ENCODE data around the gene ARSK.
A peak's percentile ranks its signal among the peaks of the same experiment; 100 is the strongest.

The ARSK gene

GRCh38 chr5:95564450-95564849 lies 9.5 kb downstream of the ARSK start:
- DNase-seq (ENCODE audit: low read depth in 2 of 2) = no peak

GRCh38 chr5:95565280-95565920 lies 10.5 kb downstream of the ARSK start:
- no peak for DNase-seq (ENCODE audit: low read depth in 2 of 2)

- no peak for DNase-seq (ENCODE audit: low read depth in 2 of 2)
These were observed 17.1 kb downstream of the ARSK start for GRCh38 chr5:95572016-95572415.

DNA sequence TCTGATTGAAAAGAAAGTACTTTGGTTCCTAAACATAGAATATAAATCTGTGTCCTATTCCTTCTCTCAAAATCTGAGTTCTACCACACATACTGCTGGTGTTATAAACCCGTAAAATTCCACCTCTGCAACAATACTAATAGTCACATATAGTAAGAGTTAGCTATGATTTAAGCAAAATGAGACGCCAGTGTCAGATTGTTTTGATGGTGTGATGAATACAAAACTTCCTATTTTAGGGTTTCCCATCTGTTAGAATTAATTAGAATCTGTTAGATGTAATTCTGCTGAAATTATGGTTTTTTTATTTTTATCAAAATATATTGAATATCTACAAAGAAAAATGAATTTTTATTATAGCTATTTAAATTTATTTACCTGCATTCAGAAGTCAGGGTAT lies 26.7 kb downstream of the ARSK start:
- DNase-seq (ENCODE audit: low read depth in 2 of 2) = no peak

DNA sequence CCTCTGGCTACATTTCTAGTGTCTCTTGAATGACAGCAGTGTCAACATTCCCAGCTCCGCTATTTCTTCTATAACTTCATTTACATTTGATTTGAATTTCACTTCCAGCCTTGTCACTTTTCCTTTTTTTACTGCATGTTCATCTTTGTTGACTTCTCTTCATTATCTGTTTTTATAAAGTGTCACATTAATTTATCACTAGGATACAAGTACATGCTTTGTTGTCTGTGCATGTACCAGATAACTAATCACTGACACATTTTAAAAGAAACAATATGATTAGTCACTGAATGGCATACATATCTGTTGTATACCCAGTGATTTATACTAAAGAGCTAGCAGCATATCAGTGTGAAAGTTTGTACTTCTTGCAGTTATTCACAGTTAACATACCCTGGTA lies 29.1 kb downstream of the ARSK start:
- no peak for DNase-seq (ENCODE audit: low read depth in 2 of 2)

- DNase-seq (ENCODE audit: low read depth in 2 of 2) = no peak
These were observed 36.0 kb downstream of the ARSK start for GRCh38 chr5:95590880-95591279.

- no peak for DNase-seq (ENCODE audit: low read depth in 2 of 2)
These were observed 36.6 kb downstream of the ARSK start for GRCh38 chr5:95591490-95591901.

DNA sequence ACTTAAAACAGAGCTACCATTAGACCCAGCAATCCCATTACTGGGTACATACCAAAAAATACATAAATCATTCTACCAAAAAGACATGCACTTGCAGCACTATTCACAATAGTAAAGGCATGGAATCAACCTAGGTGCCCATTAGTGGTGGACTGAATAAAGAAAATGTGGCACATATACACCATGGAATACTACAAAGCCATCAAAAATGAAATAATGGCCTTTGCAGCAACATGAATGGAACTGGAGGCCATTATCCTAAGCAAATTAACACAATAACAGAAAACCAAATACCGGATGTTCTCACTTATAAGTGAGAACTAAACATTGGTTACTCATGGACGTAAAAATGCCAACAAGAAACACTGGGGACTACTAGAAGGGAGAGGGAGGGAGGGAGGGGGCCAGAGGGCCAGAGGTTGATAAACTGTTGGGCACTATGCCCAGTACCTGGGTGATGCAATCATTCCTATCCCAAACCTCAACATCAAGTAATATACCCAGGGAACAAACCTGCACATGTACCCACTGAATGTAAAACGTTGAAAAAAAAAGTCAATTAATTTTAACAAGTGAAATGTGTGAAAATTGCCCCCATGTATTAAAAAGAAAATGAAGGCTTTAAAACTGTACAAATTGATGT lies 40.5 kb downstream of the ARSK start:
- DNase-seq (ENCODE audit: low read depth in 2 of 2) = no peak

DNA sequence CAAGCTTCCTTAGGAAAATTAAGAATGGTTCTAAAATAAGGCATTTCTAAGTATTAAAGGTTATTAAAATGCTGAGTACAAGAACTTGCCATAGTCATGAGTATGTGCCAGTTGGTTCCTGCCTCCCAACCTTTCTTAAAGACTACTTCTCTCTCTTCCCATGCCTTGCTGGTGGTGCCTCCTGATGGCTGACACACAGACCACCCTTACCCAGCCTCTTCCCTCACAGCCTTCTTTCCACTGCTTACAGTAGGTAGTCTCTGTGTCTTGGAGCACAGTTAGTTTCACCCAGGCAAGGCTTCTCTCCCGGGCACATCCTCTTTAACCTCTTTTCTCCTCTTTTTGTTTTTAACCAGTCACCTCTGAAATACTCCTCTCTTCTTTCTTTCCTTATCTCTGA lies 44.4 kb downstream of the ARSK start:
- DNase-seq (ENCODE audit: low read depth in 2 of 2) = no peak

- DNase-seq (ENCODE audit: low read depth in 2 of 2) = no peak
These were observed 45.7 kb downstream of the ARSK start for GRCh38 chr5:95600557-95600956.

- no peak for DNase-seq (ENCODE audit: low read depth in 2 of 2)
These were observed 50.9 kb downstream of the ARSK start for GRCh38 chr5:95605786-95606185.

DNA sequence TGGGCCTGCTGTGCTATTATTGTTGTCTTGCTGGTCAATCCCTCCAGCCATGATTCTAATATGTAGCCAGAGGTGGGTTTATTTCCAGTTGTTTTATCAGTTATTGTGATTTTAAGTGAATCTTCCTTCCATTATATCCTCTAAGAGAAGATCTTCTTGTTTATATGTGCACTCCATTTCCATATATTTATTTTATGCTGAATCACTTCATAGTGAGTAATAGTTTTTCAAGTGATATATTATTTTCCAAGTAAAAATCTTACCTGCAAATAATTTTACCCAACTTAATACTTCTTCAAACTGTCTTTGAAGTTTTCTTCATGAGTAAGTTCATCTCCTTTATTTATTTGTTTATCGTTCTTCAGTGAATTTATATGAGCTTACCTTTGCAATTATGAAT lies 51.5 kb downstream of the ARSK start:
- no peak for DNase-seq (ENCODE audit: low read depth in 2 of 2)

DNA sequence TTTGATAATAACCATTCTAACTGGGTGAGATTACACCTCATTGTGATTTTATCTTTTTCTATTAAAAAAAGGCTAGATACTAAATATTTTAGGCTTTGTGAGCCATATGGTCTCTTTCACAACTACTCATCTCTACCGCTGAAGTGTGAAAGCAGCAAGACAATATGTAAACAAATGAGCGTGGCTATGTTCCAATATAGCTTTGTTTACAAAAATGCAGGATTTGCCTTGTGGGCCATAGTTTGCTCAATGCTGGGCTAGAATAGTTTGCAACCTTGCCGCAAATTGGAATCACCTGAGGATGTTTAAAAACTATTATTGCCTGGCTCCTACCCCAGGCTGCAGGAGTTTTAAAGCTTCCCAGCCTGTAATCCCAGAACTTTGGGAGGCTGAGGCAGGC lies 54.8 kb downstream of the ARSK start:
- no peak for DNase-seq (ENCODE audit: low read depth in 2 of 2)

- DNase-seq (ENCODE audit: low read depth in 2 of 2) = no peak
These were observed 55.6 kb downstream of the ARSK start for GRCh38 chr5:95610546-95610945.

DNA sequence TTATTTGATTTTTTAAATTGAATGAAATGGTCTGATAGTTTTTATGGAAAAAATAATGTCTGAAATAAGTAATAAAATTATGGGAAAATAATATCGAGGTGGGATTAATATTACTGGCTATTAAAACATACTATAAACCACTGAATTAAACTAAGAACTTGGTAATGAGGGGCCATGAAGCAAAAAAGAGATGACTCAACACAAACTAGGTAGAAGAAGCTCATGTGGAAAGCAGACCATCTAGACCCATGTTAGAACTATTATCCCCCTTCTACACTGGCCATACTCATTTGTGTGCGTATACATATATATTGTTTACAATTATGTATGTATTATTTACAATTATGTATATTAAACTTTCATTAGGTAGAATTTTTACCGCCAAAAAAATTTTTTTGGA lies 56.5 kb downstream of the ARSK start:
- DNase-seq (ENCODE audit: low read depth in 2 of 2) = no peak

GRCh38 chr5:95613514-95613913 lies 58.6 kb downstream of the ARSK start:
- DNase-seq (ENCODE audit: low read depth in 2 of 2) = no peak

DNA sequence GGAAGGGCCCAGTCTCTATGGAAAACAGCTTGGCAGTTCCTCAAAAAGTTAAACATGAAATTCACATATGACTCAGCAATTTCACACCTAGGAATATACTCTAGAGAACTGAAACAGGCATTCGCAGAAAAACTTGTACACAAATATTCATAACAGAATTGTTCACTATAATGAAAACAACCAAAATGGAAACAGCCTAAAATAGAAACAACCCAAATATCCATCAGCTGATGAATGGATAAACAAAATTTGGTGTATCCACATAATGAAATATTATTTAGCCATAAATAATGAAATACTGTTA lies 60.2 kb downstream of the ARSK start:
- no peak for DNase-seq (ENCODE audit: low read depth in 2 of 2)

DNA sequence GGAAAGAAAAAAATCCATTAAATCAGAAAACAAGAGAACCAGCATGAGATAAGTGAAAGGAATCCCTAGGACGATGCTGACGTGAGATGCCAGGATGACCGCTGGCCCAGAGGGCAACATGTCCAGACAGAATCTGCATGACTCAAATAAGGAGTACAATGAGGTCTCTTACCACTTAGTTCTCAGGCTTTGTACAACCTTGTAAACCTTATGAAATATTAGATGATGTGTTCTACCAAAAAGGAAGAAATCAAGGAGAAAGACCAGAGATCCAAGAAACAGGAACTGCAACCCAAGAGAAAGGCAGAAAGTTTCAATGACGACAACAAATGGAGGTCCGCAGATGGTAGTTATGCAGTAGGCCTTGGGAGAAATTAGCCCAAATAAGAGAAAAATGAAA lies 62.2 kb downstream of the ARSK start:
- DNase-seq (ENCODE audit: low read depth in 2 of 2) = no peak

- DNase-seq (ENCODE audit: low read depth in 2 of 2) = no peak
These were observed 64.2 kb downstream of the ARSK start for GRCh38 chr5:95619096-95619495.

GRCh38 chr5:95619514-95620029 lies 64.7 kb downstream of the ARSK start:
- no peak for DNase-seq (ENCODE audit: low read depth in 2 of 2)

DNA sequence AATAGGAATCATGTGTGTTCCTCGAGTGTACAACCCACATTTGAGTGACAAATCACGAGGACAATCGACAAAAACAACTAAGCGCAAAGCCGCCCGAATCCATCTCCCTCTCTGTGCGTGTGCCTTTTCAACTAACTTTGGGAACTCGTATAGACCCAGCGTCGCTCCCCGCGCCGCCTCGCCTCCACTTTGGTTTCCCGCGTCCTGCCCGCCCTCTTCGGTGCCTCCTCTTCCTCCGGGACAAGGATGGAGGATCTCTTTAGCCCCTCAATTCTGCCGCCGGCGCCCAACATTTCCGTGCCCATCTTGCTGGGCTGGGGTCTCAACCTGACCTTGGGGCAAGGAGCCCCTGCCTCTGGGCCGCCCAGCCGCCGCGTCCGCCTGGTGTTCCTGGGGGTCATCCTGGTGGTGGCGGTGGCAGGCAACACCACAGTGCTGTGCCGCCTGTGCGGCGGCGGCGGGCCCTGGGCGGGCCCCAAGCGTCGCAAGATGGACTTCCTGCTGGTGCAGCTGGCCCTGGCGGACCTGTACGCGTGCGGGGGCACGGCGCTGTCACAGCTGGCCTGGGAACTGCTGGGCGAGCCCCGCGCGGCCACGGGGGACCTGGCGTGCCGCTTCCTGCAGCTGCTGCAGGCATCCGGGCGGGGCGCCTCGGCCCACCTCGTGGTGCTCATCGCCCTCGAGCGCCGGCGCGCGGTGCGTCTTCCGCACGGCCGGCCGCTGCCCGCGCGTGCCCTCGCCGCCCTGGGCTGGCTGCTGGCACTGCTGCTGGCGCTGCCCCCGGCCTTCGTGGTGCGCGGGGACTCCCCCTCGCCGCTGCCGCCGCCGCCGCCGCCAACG lies 65.3 kb downstream of the ARSK start, which contains the start of gene GPR150:
GPR150 (plus strand) TSS at position 58 of the 840 bp plus-strand sequence; CDS start at position 247, 189 bp downstream.
- peak; percentile 49 to 53 for DNase-seq (ENCODE audit: low read depth in 2 of 2)

Data from stimulated activated CD8-positive, alpha-beta memory T cell treated with anti-CD3 and anti-CD28 coated beads, Interleukin-2, amount 100 ng/mL, for 48 hours (primary cell).